Neural cell (in vitro differentiated cells): Measurements from ENCODE around the gene SSBP3.

Experiments
- CTCF ChIP-seq: fragments of 450-650 bp; IDR thresholded peaks from 2 replicates; pipeline ENCODE4 v1.5.1; 2014; ENCODE audit warnings: antibody characterized with exemption, mild to moderate bottlenecking, moderate library complexity; ENCODE audit not compliant: poor library complexity, severe bottlenecking
- EZH2 ChIP-seq: fragments of 200-600, 300-800 bp; shearing (Covaris generic), sonication (generic); IDR thresholded peaks from 2 replicates; pipeline ENCODE4 v1.6.1; 2014; ENCODE audit warnings: antibody characterized with exemption, low read length, borderline replicate concordance, mild to moderate bottlenecking; ENCODE audit not compliant: insufficient read depth, poor library complexity, severe bottlenecking
- POLR2AphosphoS5 ChIP-seq: IDR thresholded peaks from 2 replicates; pipeline ENCODE4 v1.6.1; 2012
- SMC3 ChIP-seq: fragments of 450-650 bp; conservative IDR thresholded peaks from 2 replicates; pipeline ENCODE4 v1.6.1; 2014; ENCODE audit warnings: antibody characterized with exemption, mild to moderate bottlenecking, moderate library complexity; ENCODE audit not compliant: poor library complexity

GRCh38 chr1:54359393-54360162 lies 46.6 kb downstream of the SSBP3 start:
- TF ChIP-seq POLR2AphosphoS5 (no peak), EZH2 (no peak), CTCF (no peak), SMC3 (no peak)
